K562 (cell line): Measurements from ENCODE around the gene CAPN2. TPM values are rescaled to one million over a fixed set of nuclear protein-coding genes. Genes with fewer than 3 reads are reported as not detected.

Experiments used
- ATAC-seq: fragments of 200-7000 bp; cut with Tn5 transposase; 3 replicates; pipeline ENCODE4 v1.9.1; 2020; ENCODE audit warnings: moderate library complexity
- BruUV-seq: library from RNA; stranded (reverse); fragments of 400-500 nt; replicated peaks from 2 replicates; lab custom pipeline; 2021; lab: Mats Ljungman, UMichigan
- CTCF ChIA-PET: fragments of 300-600 bp; formaldehyde crosslinking; extraction: SDS; loops from one replicate; lab custom pipeline; 2021; ENCODE audit warnings: low intra/inter-chr PET ratio; lab: Yijun Ruan, JAX
- POLR2A ChIA-PET: fragments of 300-600, 350-650 bp; sonication (Branson Sonifier 250); formaldehyde crosslinking; extraction: SDS; loops from one replicate; lab custom pipeline; 2021; ENCODE audit warnings: antibody characterized with exemption, inconsistent platforms; lab: Yijun Ruan, JAX
- DNase-seq, 4 experiments: peaks; one replicate each; pipeline versions ENCODE4 v3.0.0 to v3.0.0-alpha.2; 2011 to 2018; ENCODE audit warnings: low spot score in 3 of 4, mixed read lengths in 3 of 4; ENCODE audit errors: extremely low read depth in 1 of 4
- FAIRE-seq: peaks from 2 replicates; lab custom pipeline; 2011; peaks lifted over from hg19 to GRCh38; lab: Jason Lieb, UNC
- H2AFZ ChIP-seq: 2 replicates; pipeline ENCODE4 v1.6.0; 2011; ENCODE audit warnings: low read depth, low read length, control low read depth, inconsistent platforms
- H3K27ac ChIP-seq: fragments of 200-600 bp; 3 replicates; pipeline ENCODE4 v1.8.0; 2011; ENCODE audit warnings: low read depth, mild to moderate bottlenecking, control low read depth, inconsistent platforms, low read length, moderate library complexity, mixed read lengths; ENCODE audit errors: extremely low read depth
- H3K27me3 ChIP-seq, 2 experiments: fragments of 300-600 bp in 1 of 2; 2 replicates in 1 of 2; 3 replicates in 1 of 2; pipeline versions ENCODE4 v1.6.0 to v1.8.0; 2011; ENCODE audit warnings: inconsistent platforms in 2 of 2, low read length in 2 of 2, mild to moderate bottlenecking in 1 of 2, mixed read lengths in 1 of 2, moderate library complexity in 1 of 2; ENCODE audit not compliant: control insufficient read depth in 2 of 2, insufficient read depth in 2 of 2
- H3K36me3 ChIP-seq: fragments of 300-600 bp; 3 replicates; pipeline ENCODE4 v1.8.0; 2011; ENCODE audit warnings: mild to moderate bottlenecking, low read length, inconsistent platforms; ENCODE audit not compliant: control insufficient read depth, insufficient read depth
- H3K4me1 ChIP-seq, 2 experiments: fragments of 200-600 bp in 1 of 2; replicated peaks in 1 of 2; 2 replicates in 1 of 2; 3 replicates in 1 of 2; pipeline versions ENCODE4 v1.5.1 to v1.8.0; 2011; ENCODE audit warnings: inconsistent platforms in 2 of 2, low read length in 2 of 2, mild to moderate bottlenecking in 1 of 2, mixed read lengths in 1 of 2, moderate library complexity in 1 of 2; ENCODE audit not compliant: control insufficient read depth in 2 of 2, insufficient read depth in 2 of 2
- H3K4me2 ChIP-seq: 2 replicates; pipeline ENCODE4 v1.6.1; 2011; ENCODE audit warnings: low read length, control low read depth, inconsistent platforms, mixed read lengths; ENCODE audit not compliant: insufficient read depth
- H3K4me3 ChIP-seq: fragments of 200-600 bp; sonication (generic), shearing (Covaris generic); 2 replicates; pipeline ENCODE4 v1.5.1; 2016; ENCODE audit warnings: control low read depth, inconsistent platforms
- H3K79me2 ChIP-seq: fragments of 200-600 bp; 3 replicates; pipeline ENCODE4 v1.8.0; 2011; ENCODE audit warnings: low read length, inconsistent platforms; ENCODE audit not compliant: control insufficient read depth, insufficient read depth
- H3K9ac ChIP-seq, 2 experiments: 2 replicates each; pipeline versions ENCODE4 v1.6.0 to v1.6.1; 2011; ENCODE audit warnings: low read depth in 2 of 2, low read length in 2 of 2, control low read depth in 1 of 2, inconsistent platforms in 1 of 2, mild to moderate bottlenecking in 1 of 2, mixed read lengths in 1 of 2; ENCODE audit not compliant: insufficient read depth in 1 of 2
- H3K9me1 ChIP-seq: one replicate; pipeline ENCODE4 v1.6.0; 2011; ENCODE audit warnings: inconsistent platforms, mild to moderate bottlenecking, low read length, moderate library complexity; ENCODE audit not compliant: control insufficient read depth, insufficient read depth
- H3K9me3 ChIP-seq: replicated peaks from 2 replicates; pipeline ENCODE4 v1.5.1; 2011; ENCODE audit warnings: low read depth, low read length, inconsistent platforms; ENCODE audit not compliant: control insufficient read depth, insufficient read depth
- H4K20me1 ChIP-seq: replicated peaks from 2 replicates; pipeline ENCODE4 v1.6.1; 2011; ENCODE audit warnings: low read length, inconsistent platforms, mixed read lengths; ENCODE audit not compliant: control insufficient read depth, insufficient read depth
- ARID4B ChIP-seq: sonication (generic); formaldehyde crosslinking; IDR thresholded peaks from 2 replicates; pipeline ENCODE4 v1.8.0; 2022; ENCODE audit warnings: mild to moderate bottlenecking, missing genetic modification reagents
- FOXM1 ChIP-seq, 2 experiments: fragments of 450-650 bp in 1 of 2; sonication (generic) in 1 of 2; formaldehyde crosslinking in 1 of 2; IDR thresholded peaks; 2 replicates each; pipeline versions ENCODE4 v1.6.1 to v1.9.0; 2017 to 2022; ENCODE audit warnings: low read depth in 2 of 2, mild to moderate bottlenecking in 2 of 2, missing genetic modification reagents in 1 of 2, moderate library complexity in 1 of 2
- GATA2 ChIP-seq: sonication (generic); formaldehyde crosslinking; IDR thresholded peaks from 2 replicates; pipeline ENCODE4 v1.4.0; 2020; ENCODE audit warnings: mild to moderate bottlenecking, missing genetic modification reagents
- GATAD2A ChIP-seq: fragments of 450-650 bp; IDR thresholded peaks from 2 replicates; pipeline ENCODE4 v1.6.1; 2017
- MYC ChIP-seq, 2 experiments: fragments of 250-450 bp in 1 of 2; sonication (Bioruptor Pico) in 1 of 2; IDR thresholded peaks; 2 replicates each; pipeline versions ENCODE4 v1.5.1 to v1.6.1; 2012 to 2021; ENCODE audit warnings: low read depth in 2 of 2, borderline replicate concordance in 1 of 2, improper control_type of control experiment in 1 of 2, low read length in 1 of 2, mild to moderate bottlenecking in 1 of 2, moderate library complexity in 1 of 2
- RBM39 ChIP-seq: fragments of 200-400 bp; formaldehyde crosslinking; optimal IDR thresholded peaks from 2 replicates; pipeline ENCODE3; 2018; ENCODE audit warnings: low read depth, low read length
- ZC3H11A ChIP-seq: IDR thresholded peaks from 2 replicates; pipeline ENCODE4 v1.6.1; 2012; ENCODE audit warnings: low read depth, low read length, improper control_type of control experiment
- ZNF143 ChIP-seq: sonication (generic); formaldehyde crosslinking; IDR thresholded peaks from 2 replicates; pipeline ENCODE4 v1.9.0; 2022; ENCODE audit warnings: mild to moderate bottlenecking, missing genetic modification reagents
- ZNF316 ChIP-seq: fragments of 450-650 bp; IDR thresholded peaks from 2 replicates; pipeline ENCODE4 v1.6.1; 2016
- ZNF589 ChIP-seq: fragments of 200-800 bp; sonication (Bioruptor generic); IDR thresholded peaks from 2 replicates; pipeline ENCODE4 v1.6.1; 2016; ENCODE audit warnings: low read depth, missing genetic modification characterization, missing compliant biosample characterization
- WGBS: fragments of 100-300 bp; shearing (Covaris generic); methylation state at CpG from one replicate; pipeline ENCODE4 v1.1.6; 2016; ENCODE audit warnings: low coverage, mixed read lengths; ENCODE audit not compliant: insufficient coverage; ENCODE audit errors: missing lambda C conversion rate; 5-methylcytosine and 5-hydroxymethylcytosine counted together
- in situ Hi-C: fragments of 300-500 bp; cut with MboI; formaldehyde crosslinking; loops from 4 replicates; pipeline ENCODE4 v1.15.0; 2018; ENCODE audit warnings: inconsistent platforms, mixed read lengths
- intact Hi-C: fragments of 100-400 bp; cut with micrococcal nuclease; formaldehyde crosslinking; loops from 2 replicates; pipeline ENCODE4 v1.14.2; 2022
- polyA plus RNA-seq, 8 experiments: library from polyadenylated mRNA; depleted of rRNA in 4 of 8; stranded (reverse) in 5 of 8; unstranded in 3 of 8; fragments of >200 nt; fragmentation: Nextera tagmentation in 2 of 8; fragmentation: Illumina TruSeq in 1 of 8; extraction: Ambion mirVana in 2 of 8; extraction: Trizol in 1 of 8; gene quantifications; 2 replicates each; pipeline versions ENCODE4 v1.2.1 to v1.2.3, GENCODE V29; 2011 to 2014; ENCODE audit warnings: inconsistent platforms in 1 of 8, missing spikeins in 1 of 8
- total RNA-seq, 7 experiments: library from RNA; depleted of rRNA in 6 of 7; stranded (reverse); fragments of >200 nt in 6 of 7; fragmentation: Illumina TruSeq in 2 of 7; extraction: Trizol in 2 of 7; gene quantifications; 2 replicates each; pipeline versions ENCODE4 v1.2.1 to v1.2.3, GENCODE V29; 2011 to 2021; ENCODE audit warnings: low replicate concordance in 1 of 7
- TF ChIP-seq, protein P1 (sequence below): fragments of 450-650 bp; formaldehyde crosslinking; IDR thresholded peaks from 2 replicates; pipeline ENCODE4 v1.4.0; 2022; ENCODE audit warnings: missing genetic modification characterization
- TF ChIP-seq, protein P2 (sequence below): fragments of 450-650 bp; formaldehyde crosslinking; IDR thresholded peaks from 2 replicates; pipeline ENCODE4 v1.4.0; 2020; ENCODE audit warnings: mild to moderate bottlenecking, moderate library complexity

The CAPN2 gene
- total and polyA plus RNA-seq, 9 of the 15 experiments (the other 6 are each of a cell fraction or from before 2014, with no cell fraction given): 24.6 to 157 (median 101) TPM

GRCh38 chr1:223771814-223772770 is 59.8 kb downstream of the CAPN2 start:
- FAIRE-seq (peak; percentile 92), ATAC-seq (peak; percentile 91), DNase-seq (peak; percentile 92 to 98 (median 94))
- H3K9me1 ChIP-seq: no peaks in the 10 kb centered on the region
- peak overlapping the region; percentile 66 for H2AFZ ChIP-seq
- TSS peak; percentile 8 for BruUV-seq
- in situ Hi-C loops (no loop called here), intact Hi-C loops (no loop called here)
- H3K4me3 ChIP-seq: no peak overlapping the region
- H3K9ac ChIP-seq: peak overlapping the region; percentile 33 to 71; a peak in 3 of 4 replicates
- ChIA-PET POLR2A (interaction anchor here (0.6 to 9.8 kb wide), 22 partner anchors 9 to 547 kb away, joined by 3 to 75 read pairs (median 4); partner anchors contain the start of gene TP53BP2), CTCF (no interaction called here)
- no peaks in the 10 kb centered on the region for H3K27me3 ChIP-seq
- 0 out of 2 replicates have a peak, but pooled peaks cover 2% of the 10 kb centered on the region for H3K9me3 ChIP-seq
- peak overlapping the region; percentile 67 for H3K4me2 ChIP-seq
- peaks cover 27 to 62% of the 10 kb centered on the region in 2 experiments for H3K4me1 ChIP-seq
- H3K79me2 ChIP-seq: peaks cover 22% of the 10 kb centered on the region; the same call in 2 of the 3 replicates
- H3K36me3 ChIP-seq: peaks cover 79% of the 10 kb centered on the region
- 3% methylated on average over 16 of the region's 16 CpGs for WGBS
- no peaks in the 10 kb centered on the region for H4K20me1 ChIP-seq
- peak overlapping the region; percentile 93 for H3K27ac ChIP-seq
- TF ChIP-seq ARID4B (CRISPR knock-in tag) (no peak; the same call in 1 of the 2 replicates), GATA2 (CRISPR knock-in tag) (peak; percentile 91), ZNF589 (peak; percentile 91), ZNF316 (peak; percentile 47), GATAD2A (peak; percentile 92), MYC (IDR thresholded peaks at IDR 0.05; ENCODE audit: low read depth, low read length) (peak; percentile 69; the same call in 1 of the 2 replicates), MYC (CRISPR knock-in tag; IDR thresholded peaks at IDR 0.05; ENCODE audit: borderline replicate concordance, low read depth) (0 out of 2 replicates have a peak, but pooled peaks have one; percentile 10), RBM39 (no peak), ZNF143 (CRISPR knock-in tag) (no peak), FOXM1 (IDR thresholded peaks at IDR 0.05; ENCODE audit: low read depth) (peak; percentile 63), FOXM1 (CRISPR knock-in tag; IDR thresholded peaks at IDR 0.05; ENCODE audit: low read depth) (no peak), ZC3H11A (no peak)
- TF ChIP-seq, protein P1, sequence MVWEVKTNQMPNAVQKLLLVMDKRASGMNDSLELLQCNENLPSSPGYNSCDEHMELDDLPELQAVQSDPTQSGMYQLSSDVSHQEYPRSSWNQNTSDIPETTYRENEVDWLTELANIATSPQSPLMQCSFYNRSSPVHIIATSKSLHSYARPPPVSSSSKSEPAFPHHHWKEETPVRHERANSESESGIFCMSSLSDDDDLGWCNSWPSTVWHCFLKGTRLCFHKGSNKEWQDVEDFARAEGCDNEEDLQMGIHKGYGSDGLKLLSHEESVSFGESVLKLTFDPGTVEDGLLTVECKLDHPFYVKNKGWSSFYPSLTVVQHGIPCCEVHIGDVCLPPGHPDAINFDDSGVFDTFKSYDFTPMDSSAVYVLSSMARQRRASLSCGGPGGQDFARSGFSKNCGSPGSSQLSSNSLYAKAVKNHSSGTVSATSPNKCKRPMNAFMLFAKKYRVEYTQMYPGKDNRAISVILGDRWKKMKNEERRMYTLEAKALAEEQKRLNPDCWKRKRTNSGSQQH (CRISPR knock-in tag): peak; percentile 16; the same call in 1 of the 2 replicates
- TF ChIP-seq, protein P2, sequence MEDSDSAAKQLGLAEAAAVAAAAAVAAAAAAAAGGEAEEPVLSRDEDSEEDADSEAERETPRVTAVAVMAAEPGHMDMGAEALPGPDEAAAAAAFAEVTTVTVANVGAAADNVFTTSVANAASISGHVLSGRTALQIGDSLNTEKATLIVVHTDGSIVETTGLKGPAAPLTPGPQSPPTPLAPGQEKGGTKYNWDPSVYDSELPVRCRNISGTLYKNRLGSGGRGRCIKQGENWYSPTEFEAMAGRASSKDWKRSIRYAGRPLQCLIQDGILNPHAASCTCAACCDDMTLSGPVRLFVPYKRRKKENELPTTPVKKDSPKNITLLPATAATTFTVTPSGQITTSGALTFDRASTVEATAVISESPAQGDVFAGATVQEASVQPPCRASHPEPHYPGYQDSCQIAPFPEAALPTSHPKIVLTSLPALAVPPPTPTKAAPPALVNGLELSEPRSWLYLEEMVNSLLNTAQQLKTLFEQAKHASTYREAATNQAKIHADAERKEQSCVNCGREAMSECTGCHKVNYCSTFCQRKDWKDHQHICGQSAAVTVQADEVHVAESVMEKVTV (CRISPR knock-in tag): 0 out of 2 replicates have a peak, but pooled peaks have one; percentile 1
